HG02884 (cell line): ENCODE measurements around the gene IER3.

Experiments used
- ATAC-seq: cut with Tn5 transposase; IDR thresholded peaks from one replicate; pipeline ENCODE4 v1.9.1; 2021; ENCODE audit warnings: mild to moderate bottlenecking, moderate library complexity; ENCODE audit not compliant: unreplicated experiment

The IER3 gene

GRCh38 chr6:30744054-30744805 lies at the start of gene IER3:
Gene IER3, minus strand, starts transcription at chr6:30744547. Its CDS starts 29 bp downstream, at chr6:30744518.
- no peak for ATAC-seq

GRCh38 chr6:30793521-30794194 lies 49.3 kb upstream of the IER3 start:
- no peak for ATAC-seq

GRCh38 chr6:30792786-30793185 lies 48.4 kb upstream of the IER3 start:
- no peak for ATAC-seq

GRCh38 chr6:30790724-30791383 lies 46.5 kb upstream of the IER3 start:
- no peak for ATAC-seq

GRCh38 chr6:30789606-30790005 lies 45.3 kb upstream of the IER3 start:
- ATAC-seq = no peak

- ATAC-seq = no peak
These were observed 43.6 kb upstream of the IER3 start for GRCh38 chr6:30787954-30788353.

DNA sequence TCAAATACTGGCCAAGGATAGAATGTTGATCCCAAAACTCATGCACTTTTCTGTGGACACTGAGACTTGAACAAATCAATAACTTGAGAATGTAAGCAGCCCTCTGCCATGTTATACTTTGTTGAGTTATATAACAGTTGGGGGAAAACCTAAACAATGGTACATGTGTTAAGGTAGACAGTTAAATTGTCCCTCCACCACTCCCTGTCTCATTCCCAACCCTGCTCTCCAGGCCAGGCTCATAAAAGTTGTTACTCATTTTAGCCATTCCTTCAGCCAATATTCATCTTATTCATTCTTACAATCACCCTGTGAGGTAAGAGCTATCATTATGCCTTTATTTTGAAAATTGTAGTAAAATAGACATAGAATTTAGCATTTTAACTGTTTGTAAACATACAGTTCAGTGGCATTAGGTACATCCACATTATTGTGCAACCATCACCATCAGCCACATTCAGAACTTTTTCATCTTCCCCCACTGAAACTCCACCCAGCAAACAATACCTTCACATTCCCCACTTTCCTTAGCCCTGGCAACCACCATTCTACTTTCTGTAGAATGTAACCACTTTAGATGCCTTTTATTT lies 38.2 kb upstream of the IER3 start:
- no peak for ATAC-seq

GRCh38 chr6:30781743-30782424 lies 37.5 kb upstream of the IER3 start:
- no peak for ATAC-seq

DNA sequence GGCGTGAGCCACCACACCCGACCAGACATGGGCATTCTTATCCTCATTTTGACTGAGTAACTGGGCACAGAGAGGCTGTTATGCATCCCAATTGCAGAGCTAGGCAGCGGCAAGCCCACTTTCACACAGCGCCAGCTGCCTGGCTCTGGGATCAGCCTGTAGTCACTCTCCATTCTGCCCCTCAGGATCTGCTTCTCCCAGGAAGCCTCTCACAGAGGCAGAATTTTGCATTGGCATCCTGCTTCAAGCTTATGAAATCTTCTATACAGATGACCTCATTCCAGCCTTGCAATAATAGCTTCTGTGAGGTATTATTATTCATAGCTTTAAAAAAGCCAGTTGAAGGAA lies 37.0 kb upstream of the IER3 start:
- ATAC-seq = no peak

GRCh38 chr6:30780642-30780920 lies 36.2 kb upstream of the IER3 start:
- ATAC-seq = no peak

GRCh38 chr6:30779850-30780641 lies 35.7 kb upstream of the IER3 start:
- ATAC-seq = no peak

- ATAC-seq = no peak
These were observed 33.8 kb upstream of the IER3 start for GRCh38 chr6:30778001-30778635.

DNA sequence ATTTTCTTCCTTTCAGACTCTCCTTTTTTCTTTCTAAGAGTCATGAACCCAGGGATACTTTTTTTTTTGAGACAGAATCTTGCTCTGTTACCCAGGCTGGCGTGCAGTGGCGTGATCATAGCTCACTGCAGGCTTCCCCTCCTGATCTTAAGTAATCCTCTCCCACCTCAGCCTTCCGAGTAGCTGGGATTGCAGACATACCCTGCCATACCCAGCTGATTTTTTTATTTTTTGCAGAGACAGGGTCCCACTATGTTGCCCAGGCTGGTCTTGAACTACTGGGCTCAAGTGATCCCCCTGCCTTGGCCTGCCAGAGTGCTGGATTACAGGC lies 32.8 kb upstream of the IER3 start:
- no peak for ATAC-seq

GRCh38 chr6:30776390-30777154 lies 32.2 kb upstream of the IER3 start:
- ATAC-seq = no peak

DNA sequence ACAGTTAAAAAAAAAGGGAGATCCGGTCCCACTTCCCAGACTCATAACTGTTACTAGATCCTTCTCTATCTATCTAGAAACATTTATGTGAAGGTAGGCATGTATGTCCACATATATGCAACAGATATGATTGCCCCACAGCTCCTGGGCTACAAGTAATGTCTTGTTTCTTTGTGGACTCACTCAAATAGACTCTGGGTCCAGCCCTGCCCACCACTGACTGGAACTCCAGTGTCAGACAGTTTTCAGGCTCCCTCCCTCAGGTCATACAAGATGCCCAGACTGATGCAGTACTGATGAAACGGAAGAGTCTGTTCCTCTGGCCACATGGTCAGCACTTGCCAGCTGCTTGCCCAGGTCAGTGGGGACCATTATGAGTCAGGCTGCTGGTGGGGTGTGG lies 30.8 kb upstream of the IER3 start:
- ATAC-seq = no peak

- no peak for ATAC-seq
These were observed 30.4 kb upstream of the IER3 start for GRCh38 chr6:30774701-30775100.

DNA sequence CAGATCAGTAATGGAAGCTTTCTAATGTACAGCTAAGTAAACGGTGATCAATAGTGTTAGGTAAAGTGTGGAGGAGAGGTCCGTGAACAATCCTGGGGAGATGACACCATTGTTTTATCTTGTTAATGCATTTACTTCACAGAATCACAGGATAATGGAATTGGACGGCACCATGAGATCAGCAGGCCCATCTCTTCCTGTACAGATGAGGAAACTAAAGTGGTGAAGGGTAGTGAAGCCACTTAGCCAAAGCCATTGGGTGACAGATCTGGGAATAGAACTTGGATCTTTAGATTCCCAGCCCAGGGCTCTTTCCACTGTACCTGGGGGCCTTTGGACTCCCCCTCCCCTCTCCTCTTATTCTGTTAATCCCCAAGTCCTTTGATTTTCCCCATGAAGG lies 26.2 kb upstream of the IER3 start:
- ATAC-seq = no peak

GRCh38 chr6:30769853-30770524 lies 25.6 kb upstream of the IER3 start:
- no peak for ATAC-seq
